ENCODE results near the gene NR4A2.
"Not testable (repeated sequence)": the region's sequence is repeated elsewhere in the genome, so short reads cannot be mapped to it uniquely, and the experiment has no call there.

The NR4A2 gene

GRCh38 chr2:156321243-156321904, 11.1 kb downstream of the NR4A2 start:
- peak; percentile 21 for DNase-seq (ENCODE audit: low spot score)

- DNase-seq (ENCODE audit: low spot score): no peak
These were observed 11.9 kb downstream of the NR4A2 start for GRCh38 chr2:156320486-156321098.

- no peak for DNase-seq (ENCODE audit: low spot score)
These were observed 12.6 kb downstream of the NR4A2 start for GRCh38 chr2:156319811-156320485.

- DNase-seq (ENCODE audit: low spot score): no peak
These were observed 14.9 kb downstream of the NR4A2 start for GRCh38 chr2:156317631-156318030.

GRCh38 chr2:156311976-156312375, 20.5 kb downstream of the NR4A2 start:
- no peak for DNase-seq (ENCODE audit: low spot score)

- DNase-seq (ENCODE audit: low spot score): no peak
These were observed 21.7 kb downstream of the NR4A2 start for GRCh38 chr2:156310773-156311172.

GRCh38 chr2:156309917-156310316, 22.6 kb downstream of the NR4A2 start:
- DNase-seq (ENCODE audit: low spot score): no peak

- DNase-seq (ENCODE audit: low spot score): no peak
These were observed 23.4 kb downstream of the NR4A2 start for GRCh38 chr2:156309167-156309566.

- no peak for DNase-seq (ENCODE audit: low spot score)
These were observed 25.7 kb downstream of the NR4A2 start for GRCh38 chr2:156306821-156307220.

- no peak for DNase-seq (ENCODE audit: low spot score)
These were observed 27.4 kb downstream of the NR4A2 start for GRCh38 chr2:156305121-156305520.

- no peak for DNase-seq (ENCODE audit: low spot score)
These were observed 32.2 kb downstream of the NR4A2 start for GRCh38 chr2:156300337-156300736.

GRCh38 chr2:156294945-156295580, 37.5 kb downstream of the NR4A2 start:
- no peak for DNase-seq (ENCODE audit: low spot score)

GRCh38 chr2:156293382-156293781, 39.1 kb downstream of the NR4A2 start:
- not testable (repeated sequence) for DNase-seq (ENCODE audit: low spot score)

- DNase-seq (ENCODE audit: low spot score): no peak
These were observed 52.9 kb downstream of the NR4A2 start for GRCh38 chr2:156279446-156280150.
